GM12874 (cell line): ENCODE results near the gene EXOC6.

Experiments
- CTCF ChIP-seq: IDR thresholded peaks from 2 replicates; pipeline ENCODE4 v1.5.1; 2011; ENCODE audit warnings: low read depth, mild to moderate bottlenecking, control low read depth, low read length, moderate library complexity; ENCODE audit not compliant: insufficient read depth

The EXOC6 gene

GRCh38 chr10:93063144-93063976 lies 215.0 kb downstream of the EXOC6 start:
- TF ChIP-seq CTCF, result no peak

DNA sequence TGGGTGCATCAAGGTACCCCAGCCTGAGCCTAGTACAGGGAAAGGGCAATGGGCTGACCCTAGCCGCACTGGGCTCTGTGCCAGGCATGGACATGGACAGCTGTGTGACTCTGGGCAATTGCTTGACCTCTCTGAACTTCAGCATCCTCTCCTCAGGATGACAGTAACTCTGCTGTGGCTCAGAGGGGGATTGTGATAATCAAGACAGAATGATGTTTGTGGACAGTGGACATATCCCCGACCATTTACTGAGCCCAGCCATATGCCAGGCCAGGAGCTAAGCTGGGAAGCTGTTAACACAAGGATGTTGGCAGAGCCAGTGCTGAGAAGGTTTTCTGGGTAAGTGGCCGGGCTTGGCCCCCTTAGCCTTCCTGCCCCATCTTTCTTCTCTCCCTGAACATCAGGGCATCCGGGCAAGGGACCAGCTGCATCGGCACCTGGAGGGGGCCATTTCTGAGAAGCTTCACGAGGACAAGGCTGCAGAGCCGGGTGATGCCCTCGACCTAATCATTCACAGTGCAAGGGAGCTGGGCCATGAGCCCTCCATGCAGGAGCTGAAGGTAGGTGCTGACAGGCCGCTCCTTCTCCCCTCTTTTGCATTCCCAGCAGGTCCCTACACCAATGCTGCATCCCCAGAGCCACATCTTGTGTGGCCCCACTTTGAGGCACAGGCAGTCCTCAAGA lies 215.8 kb downstream of the EXOC6 start:
- TF ChIP-seq CTCF, result no peak

GRCh38 chr10:93064874-93065660 lies 216.7 kb downstream of the EXOC6 start:
- TF ChIP-seq CTCF, result no peak

DNA sequence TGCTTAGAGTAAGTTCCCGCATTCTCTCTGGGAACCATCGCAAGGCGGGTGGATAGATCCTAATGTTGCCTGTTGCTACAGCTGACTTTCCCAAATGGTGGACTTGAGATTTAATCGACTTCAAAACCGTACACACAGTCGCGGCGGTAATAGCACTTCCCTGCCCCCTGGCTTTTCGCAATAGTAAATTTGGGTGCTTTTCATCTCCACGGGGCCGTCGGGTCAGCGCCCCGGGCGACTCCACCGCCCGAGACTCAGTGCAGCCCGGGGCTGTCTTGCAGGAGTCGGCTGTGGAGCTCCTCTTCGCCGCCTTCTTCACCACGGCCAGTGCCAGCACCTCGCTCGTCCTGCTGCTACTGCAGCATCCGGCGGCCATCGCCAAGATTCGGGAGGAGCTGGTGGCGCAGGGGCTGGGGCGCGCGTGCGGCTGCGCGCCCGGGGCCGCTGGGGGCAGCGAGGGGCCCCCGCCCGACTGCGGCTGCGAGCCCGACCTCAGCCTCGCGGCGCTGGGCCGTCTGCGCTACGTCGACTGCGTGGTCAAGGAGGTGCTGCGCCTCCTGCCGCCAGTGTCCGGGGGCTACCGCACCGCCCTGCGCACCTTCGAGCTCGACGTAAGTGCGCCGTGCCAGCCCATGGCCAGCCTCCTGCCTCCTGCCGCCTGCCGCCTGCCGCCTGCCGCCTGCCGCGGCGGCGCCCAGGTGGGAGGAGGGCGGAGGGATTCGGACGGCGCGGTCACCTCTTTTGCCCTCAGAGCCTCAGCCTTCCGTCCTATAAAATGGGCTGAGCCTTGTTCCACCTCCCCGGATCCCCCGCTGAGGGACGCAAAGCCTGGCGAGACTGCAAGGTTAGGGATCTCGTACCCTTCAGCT lies 217.6 kb downstream of the EXOC6 start:
- TF ChIP-seq CTCF, result no peak

- TF ChIP-seq CTCF, result no peak
Observed at GRCh38 chr10:93066544-93066913, 218.2 kb downstream of the EXOC6 start.

DNA sequence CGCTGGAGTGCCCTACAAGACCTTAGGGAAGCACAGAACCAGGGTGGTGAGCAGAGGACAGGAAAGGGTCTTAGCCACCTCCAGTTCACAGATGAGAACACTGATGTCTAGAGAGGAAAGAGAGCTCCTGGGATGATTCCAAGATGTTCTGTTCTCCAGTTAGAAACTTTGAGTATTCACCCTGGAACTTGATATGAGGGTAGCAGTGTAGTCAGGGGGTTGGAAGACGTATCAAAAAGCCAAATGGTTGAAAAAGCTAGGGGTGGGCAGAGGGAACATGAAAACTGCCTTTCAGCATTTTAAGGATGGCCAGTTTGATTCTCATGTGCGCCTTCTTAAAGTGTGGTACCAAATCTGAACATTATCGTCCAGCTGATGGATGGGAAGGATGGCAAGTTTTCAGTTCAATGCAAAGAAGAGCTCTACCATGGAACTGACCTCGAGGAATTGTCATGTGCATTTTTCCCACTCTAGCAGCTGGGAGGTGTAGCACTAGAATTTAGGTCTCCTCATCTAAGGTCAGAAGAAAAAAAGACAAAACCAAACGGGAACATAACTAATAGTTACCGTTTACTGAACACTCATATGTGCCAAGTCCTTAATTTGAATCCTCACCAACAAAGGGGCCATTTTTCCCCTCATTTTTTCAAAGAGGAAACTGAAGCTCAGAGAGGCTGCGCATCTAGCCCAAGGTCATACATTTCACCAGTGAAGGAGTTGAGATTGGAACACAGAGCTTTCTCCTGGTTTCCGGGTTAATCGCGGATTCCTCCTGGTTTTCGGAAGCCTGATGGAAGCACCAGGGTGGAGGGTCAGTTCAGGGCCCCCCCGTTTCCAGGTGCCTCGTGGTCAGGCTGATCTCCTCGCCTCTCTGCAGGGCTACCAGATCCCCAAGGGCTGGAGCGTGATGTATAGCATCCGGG lies 219.4 kb downstream of the EXOC6 start:
- no peak for TF ChIP-seq CTCF
